Dendritic cell treated with granulocyte-macrophage colony-stimulating factor and Interleukin-4, amounts not matched to agents 40 ng/mL and 50 ng/mL, for 4 days (primary cell): ENCODE data around the gene MYL12B.
"Not testable (repeated sequence)": the region's sequence is repeated elsewhere in the genome, so short reads cannot be mapped to it uniquely, and the experiment has no call there.

Source experiments
- H3K27ac Mint-ChIP-seq: one replicate; pipeline ENCODE4 v1.8.0; 2022; ENCODE audit warnings: mild to moderate bottlenecking, mixed read lengths
- H3K27me3 Mint-ChIP-seq: one replicate; pipeline ENCODE4 v1.8.0; 2022; ENCODE audit warnings: mild to moderate bottlenecking, mixed read lengths
- H3K36me3 Mint-ChIP-seq: one replicate; pipeline ENCODE4 v1.8.0; 2022; ENCODE audit warnings: low read depth, mixed read lengths
- H3K4me1 Mint-ChIP-seq: one replicate; pipeline ENCODE4 v1.8.0; 2022; ENCODE audit warnings: low read depth, mixed read lengths
- H3K4me3 Mint-ChIP-seq: one replicate; pipeline ENCODE4 v1.8.0; 2022; ENCODE audit warnings: mild to moderate bottlenecking, moderate library complexity, mixed read lengths
- H3K9me3 Mint-ChIP-seq: one replicate; pipeline ENCODE4 v1.8.0; 2022; ENCODE audit warnings: mixed read lengths
- intact Hi-C: fragments of 100-400 bp; cut with micrococcal nuclease; formaldehyde crosslinking; loops from one replicate; pipeline ENCODE4 v1.15.0; 2022

Gene MYL12B

DNA sequence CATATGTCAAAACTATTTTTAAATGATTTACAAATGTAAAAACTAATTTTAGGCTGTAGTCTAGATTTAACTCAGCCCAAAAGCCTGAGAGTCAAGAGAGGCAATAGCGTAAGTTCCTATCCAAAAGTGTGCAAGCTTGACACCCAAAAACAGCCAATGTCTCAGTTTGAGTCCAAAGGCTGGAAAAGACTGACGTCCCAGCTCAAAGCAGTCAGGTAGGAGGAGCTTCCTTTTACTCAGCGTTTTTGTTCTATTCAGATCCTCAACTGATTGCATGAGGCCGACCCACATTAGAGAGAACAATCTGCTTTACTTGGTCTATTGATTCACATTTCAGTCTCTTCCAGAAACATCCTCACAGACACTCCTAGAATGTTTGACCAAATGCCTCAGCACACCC is 51.8 kb downstream of the MYL12B start:
- intact Hi-C loops, result no loop called here
- Mint-ChIP-seq H3K4me3 (no peak overlapping the region), H3K36me3 (no peaks in the 10 kb centered on the region), H3K4me1 (no peaks in the 10 kb centered on the region), H3K27me3 (no peaks in the 10 kb centered on the region), H3K9me3 (peaks cover 9% of the 10 kb centered on the region), H3K27ac (no peak overlapping the region)

DNA sequence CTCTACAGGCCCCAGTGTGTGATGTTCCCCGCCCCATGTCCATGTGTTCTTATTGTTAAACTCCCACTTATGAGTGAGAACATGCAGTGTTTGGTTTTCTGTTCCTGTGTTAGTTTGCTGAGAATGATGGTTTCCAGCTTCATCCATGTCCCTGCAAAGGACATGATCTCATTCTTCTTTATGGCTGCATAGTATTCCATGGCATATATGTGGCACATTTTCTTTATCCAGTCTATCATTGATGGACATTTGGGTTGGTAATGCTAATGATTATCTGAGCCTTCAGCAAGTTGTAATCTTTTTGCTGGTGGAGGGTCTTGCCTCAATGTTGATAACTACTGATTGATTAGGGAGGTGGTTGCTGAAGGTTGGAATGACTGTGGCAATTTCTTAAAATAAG is 53.4 kb downstream of the MYL12B start:
- H3K4me1 Mint-ChIP-seq, H3K27ac Mint-ChIP-seq, H3K36me3 Mint-ChIP-seq, H3K9me3 Mint-ChIP-seq, H3K4me3 Mint-ChIP-seq, H3K27me3 Mint-ChIP-seq, intact Hi-C loops: not testable (repeated sequence)

DNA sequence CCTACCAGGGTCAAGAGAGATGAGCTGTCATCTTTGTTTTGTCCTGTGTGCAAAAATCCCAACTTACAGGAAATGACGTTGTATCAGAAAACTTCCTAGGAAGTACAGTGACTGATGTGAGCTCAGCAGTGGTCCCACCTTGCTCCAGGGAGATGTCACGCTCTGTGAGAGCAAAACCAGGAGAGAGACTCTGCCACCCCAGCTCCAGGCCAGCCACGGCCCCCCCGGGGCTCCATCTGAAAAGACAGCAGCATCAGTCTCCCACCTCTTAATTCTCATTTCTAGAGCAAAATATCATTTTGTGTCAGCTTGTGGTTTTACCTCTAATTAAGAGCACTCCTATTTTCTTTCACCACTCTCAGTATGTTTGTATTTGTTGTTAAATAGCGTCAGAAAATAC is 57.5 kb downstream of the MYL12B start:
- no peaks in the 10 kb centered on the region for H3K36me3 Mint-ChIP-seq
- no peak overlapping the region for H3K27ac Mint-ChIP-seq
- peaks cover 9% of the 10 kb centered on the region for H3K9me3 Mint-ChIP-seq
- H3K4me3 Mint-ChIP-seq, result no peak overlapping the region
- H3K27me3 Mint-ChIP-seq, result no peaks in the 10 kb centered on the region
- H3K4me1 Mint-ChIP-seq, result peaks cover 8% of the 10 kb centered on the region
- intact Hi-C loops, result no loop called here

DNA sequence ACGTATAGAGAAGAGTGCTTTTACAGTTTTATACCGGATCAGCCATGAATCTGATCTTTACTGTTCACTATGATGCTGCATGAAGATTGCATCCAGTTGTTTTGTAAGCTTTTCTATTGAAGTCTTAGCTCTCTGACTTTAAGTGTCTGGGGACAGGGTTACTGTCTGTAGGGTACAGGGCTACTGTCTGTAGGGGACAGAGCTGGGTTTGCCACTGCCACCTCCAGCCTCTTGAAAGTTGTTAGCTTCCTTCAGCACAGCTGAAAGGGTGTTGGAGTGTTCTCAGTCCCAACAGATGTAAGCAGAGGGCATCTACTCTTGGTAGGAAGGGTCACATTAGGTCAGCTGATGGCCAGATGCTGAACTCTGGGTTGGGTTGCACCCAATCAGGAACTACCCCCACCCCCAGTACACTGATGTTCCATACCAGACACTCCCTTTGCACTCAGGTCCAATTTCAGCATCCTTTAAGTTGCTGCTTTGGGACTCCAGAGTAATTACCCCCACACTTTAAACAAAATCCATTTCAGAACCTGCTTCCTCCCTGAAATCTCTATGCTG is 58.0 kb downstream of the MYL12B start:
- Mint-ChIP-seq H3K27ac (no peak overlapping the region), H3K4me1 (peaks cover 8% of the 10 kb centered on the region), H3K27me3 (no peaks in the 10 kb centered on the region), H3K4me3 (no peak overlapping the region), H3K36me3 (no peaks in the 10 kb centered on the region), H3K9me3 (peaks cover 9% of the 10 kb centered on the region)
- intact Hi-C loops, result no loop called here

DNA sequence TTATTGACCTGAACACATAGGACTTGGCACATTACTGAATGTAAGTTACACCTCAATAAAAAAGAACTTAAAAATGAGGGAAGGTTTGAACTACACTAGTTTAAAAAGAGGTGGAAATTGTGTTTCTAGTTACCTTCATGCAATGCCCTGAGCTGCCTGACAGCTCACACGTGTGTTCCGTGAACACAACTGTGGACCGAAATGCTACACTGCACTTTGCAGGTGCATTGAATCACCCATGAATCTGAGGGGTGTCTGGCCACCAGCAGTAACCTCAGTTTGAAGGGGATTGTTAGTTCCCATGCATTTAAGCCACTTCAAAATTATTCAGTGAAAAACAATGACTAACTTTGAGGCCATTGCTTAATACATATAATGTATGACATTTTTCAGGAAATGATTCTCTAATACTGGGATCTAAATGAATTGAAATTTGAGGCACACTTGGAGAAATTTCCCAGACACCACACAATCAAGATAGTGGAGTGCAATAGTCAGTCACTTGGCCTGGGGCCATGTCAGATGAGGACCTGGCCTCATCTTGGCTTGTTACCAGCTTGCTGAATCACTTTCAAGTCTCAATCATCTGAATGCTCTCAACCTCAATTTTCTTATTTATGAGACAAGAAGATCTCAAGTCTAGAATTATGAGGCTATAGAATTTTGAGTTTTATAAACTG is 59.3 kb downstream of the MYL12B start:
- Mint-ChIP-seq H3K27ac (no peak overlapping the region), H3K36me3 (no peaks in the 10 kb centered on the region), H3K27me3 (no peaks in the 10 kb centered on the region), H3K4me3 (no peak overlapping the region), H3K4me1 (peaks cover 8% of the 10 kb centered on the region), H3K9me3 (peaks cover under 1% of the 10 kb centered on the region)
- intact Hi-C loops, result no loop called here

DNA sequence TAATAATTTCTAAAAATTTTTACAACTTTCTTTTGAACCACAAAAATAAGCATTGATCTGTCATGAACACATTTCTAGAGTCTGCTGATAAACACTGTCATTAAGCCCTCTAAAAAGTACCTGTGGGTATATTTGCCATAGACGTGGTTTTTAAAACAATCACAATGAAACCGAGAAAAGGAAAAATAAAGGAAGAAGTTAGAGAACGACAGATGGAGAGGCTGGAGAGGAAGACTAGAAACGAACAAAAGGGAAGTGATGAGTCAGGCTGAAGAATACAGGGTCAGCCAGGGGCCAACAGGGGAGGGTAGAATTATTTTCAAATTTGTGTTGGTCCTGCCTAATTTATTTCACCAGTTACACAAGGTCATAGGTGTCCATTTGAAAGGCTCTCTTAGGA is 62.0 kb downstream of the MYL12B start:
- Mint-ChIP-seq H3K27ac (peak overlapping the region; percentile 12), H3K27me3 (no peaks in the 10 kb centered on the region), H3K4me3 (no peak overlapping the region), H3K9me3 (no peaks in the 10 kb centered on the region), H3K36me3 (no peaks in the 10 kb centered on the region), H3K4me1 (peaks cover 15% of the 10 kb centered on the region)
- intact Hi-C loops, result no loop called here
